K562 (cell line): ENCODE measurements around the gene KAZALD1. TPM values are rescaled to one million over a fixed set of nuclear protein-coding genes. Genes with fewer than 3 reads are reported as not detected.

Experiments used
- CREM ChIP-seq: IDR thresholded peaks from 2 replicates; pipeline ENCODE4 v1.6.1; 2014; ENCODE audit warnings: antibody characterized with exemption, low read depth
- MYC ChIP-seq, 2 experiments: fragments of 250-450 bp in 1 of 2; sonication (Bioruptor Pico) in 1 of 2; IDR thresholded peaks; 2 replicates each; pipeline versions ENCODE4 v1.5.1 to v1.6.1; 2012 to 2021; ENCODE audit warnings: low read depth in 2 of 2, borderline replicate concordance in 1 of 2, improper control_type of control experiment in 1 of 2, low read length in 1 of 2, mild to moderate bottlenecking in 1 of 2, moderate library complexity in 1 of 2
- REST ChIP-seq, 2 experiments: fragments of 450-650 bp; formaldehyde crosslinking in 1 of 2; IDR thresholded peaks; 2 replicates each; pipeline versions ENCODE4 v1.4.0 to v1.6.1; 2014 to 2020; ENCODE audit warnings: mild to moderate bottlenecking in 2 of 2, borderline replicate concordance in 1 of 2, low read depth in 1 of 2
- polyA plus RNA-seq, 8 experiments: library from polyadenylated mRNA; depleted of rRNA in 4 of 8; stranded (reverse) in 5 of 8; unstranded in 3 of 8; fragments of >200 nt; fragmentation: Nextera tagmentation in 2 of 8; fragmentation: Illumina TruSeq in 1 of 8; extraction: Ambion mirVana in 2 of 8; extraction: Trizol in 1 of 8; gene quantifications; 2 replicates each; pipeline versions ENCODE4 v1.2.1 to v1.2.3, GENCODE V29; 2011 to 2014; ENCODE audit warnings: inconsistent platforms in 1 of 8, missing spikeins in 1 of 8
- total RNA-seq, 7 experiments: library from RNA; depleted of rRNA in 6 of 7; stranded (reverse); fragments of >200 nt in 6 of 7; fragmentation: Illumina TruSeq in 2 of 7; extraction: Trizol in 2 of 7; gene quantifications; 2 replicates each; pipeline versions ENCODE4 v1.2.1 to v1.2.3, GENCODE V29; 2011 to 2021; ENCODE audit warnings: low replicate concordance in 1 of 7

The KAZALD1 gene
- total and polyA plus RNA-seq, 9 of the 15 experiments (the other 6 are each of a cell fraction or from before 2014, with no cell fraction given): 0.15 to 10.0 (median 4.9) TPM

GRCh38 chr10:101050208-101051069 is 11.3 kb upstream of the KAZALD1 start (continued):
- TF ChIP-seq REST (IDR thresholded peaks at IDR 0.05; ENCODE audit: borderline replicate concordance) (peak; percentile 55; the same call in 1 of the 2 replicates), REST (CRISPR knock-in tag; IDR thresholded peaks at IDR 0.05; ENCODE audit: low read depth) (no peak), CREM (0 out of 2 replicates have a peak, but pooled peaks have one; percentile 10), MYC (IDR thresholded peaks at IDR 0.05; ENCODE audit: low read depth, low read length) (no peak), MYC (CRISPR knock-in tag; IDR thresholded peaks at IDR 0.05; ENCODE audit: borderline replicate concordance, low read depth) (no peak)
